Choroid plexus epithelial cell (primary cell): ENCODE measurements around the gene MYH3.

ENCODE experiments used
- DNase-seq: peaks from one replicate; pipeline ENCODE4 v3.0.0-alpha.2; 2010; ENCODE audit warnings: low read depth
- H3K4me3 ChIP-seq: 2 replicates; pipeline ENCODE4 v1.5.1; 2011; ENCODE audit warnings: low read depth, mild to moderate bottlenecking, control low read depth, low read length, moderate library complexity
- TF ChIP-seq, protein P1 (sequence below): conservative IDR thresholded peaks from 2 replicates; pipeline ENCODE4 v1.5.1; 2011; ENCODE audit warnings: low read depth, mild to moderate bottlenecking, control low read depth, inconsistent platforms, low read length, moderate library complexity

Gene MYH3

DNA sequence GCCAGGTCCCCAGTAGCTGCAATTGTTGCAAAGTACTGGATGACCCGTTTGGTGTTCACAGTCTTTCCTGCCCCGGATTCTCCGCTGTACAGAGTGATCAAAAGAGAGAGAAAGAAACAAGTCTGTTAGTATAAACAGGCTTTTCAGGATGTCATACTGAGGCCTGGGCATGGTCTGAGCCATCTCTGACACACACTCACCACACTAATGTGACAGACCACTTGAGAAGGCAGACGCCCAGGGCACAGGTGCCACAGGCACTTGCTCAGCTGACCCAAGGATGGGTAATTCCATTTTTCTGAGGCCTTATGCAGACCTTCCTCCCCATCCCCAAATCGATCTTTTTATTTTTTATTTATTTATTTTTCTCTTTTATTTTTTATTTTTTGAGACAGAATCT lies 7.5 kb downstream of the MYH3 start:
- DNase-seq, result no peak
- H3K4me3 ChIP-seq, result no peak overlapping the region
- TF ChIP-seq, protein P1, sequence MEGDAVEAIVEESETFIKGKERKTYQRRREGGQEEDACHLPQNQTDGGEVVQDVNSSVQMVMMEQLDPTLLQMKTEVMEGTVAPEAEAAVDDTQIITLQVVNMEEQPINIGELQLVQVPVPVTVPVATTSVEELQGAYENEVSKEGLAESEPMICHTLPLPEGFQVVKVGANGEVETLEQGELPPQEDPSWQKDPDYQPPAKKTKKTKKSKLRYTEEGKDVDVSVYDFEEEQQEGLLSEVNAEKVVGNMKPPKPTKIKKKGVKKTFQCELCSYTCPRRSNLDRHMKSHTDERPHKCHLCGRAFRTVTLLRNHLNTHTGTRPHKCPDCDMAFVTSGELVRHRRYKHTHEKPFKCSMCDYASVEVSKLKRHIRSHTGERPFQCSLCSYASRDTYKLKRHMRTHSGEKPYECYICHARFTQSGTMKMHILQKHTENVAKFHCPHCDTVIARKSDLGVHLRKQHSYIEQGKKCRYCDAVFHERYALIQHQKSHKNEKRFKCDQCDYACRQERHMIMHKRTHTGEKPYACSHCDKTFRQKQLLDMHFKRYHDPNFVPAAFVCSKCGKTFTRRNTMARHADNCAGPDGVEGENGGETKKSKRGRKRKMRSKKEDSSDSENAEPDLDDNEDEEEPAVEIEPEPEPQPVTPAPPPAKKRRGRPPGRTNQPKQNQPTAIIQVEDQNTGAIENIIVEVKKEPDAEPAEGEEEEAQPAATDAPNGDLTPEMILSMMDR, result no peak

DNA sequence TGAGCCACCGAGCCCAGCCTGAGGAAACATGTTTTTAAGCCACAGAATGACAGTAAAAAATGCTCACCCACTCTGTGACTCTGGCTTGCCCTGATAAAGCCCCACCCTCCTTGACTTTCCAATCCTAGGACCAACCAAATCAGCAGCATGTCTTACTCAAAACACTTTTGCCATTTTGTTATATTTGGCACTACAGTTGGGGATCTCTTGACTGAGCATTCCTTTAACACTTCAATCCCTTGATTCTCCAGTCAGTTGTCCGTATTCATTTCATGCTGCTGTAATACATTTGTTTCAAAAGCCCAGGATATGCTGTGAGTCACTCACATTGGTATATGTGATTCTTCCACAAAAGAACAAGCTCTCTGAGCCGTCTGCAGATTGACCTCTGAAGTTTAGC lies 8.2 kb downstream of the MYH3 start:
- DNase-seq, result peak; percentile 49
- TF ChIP-seq, protein P1, result no peak
- no peak overlapping the region for H3K4me3 ChIP-seq

DNA sequence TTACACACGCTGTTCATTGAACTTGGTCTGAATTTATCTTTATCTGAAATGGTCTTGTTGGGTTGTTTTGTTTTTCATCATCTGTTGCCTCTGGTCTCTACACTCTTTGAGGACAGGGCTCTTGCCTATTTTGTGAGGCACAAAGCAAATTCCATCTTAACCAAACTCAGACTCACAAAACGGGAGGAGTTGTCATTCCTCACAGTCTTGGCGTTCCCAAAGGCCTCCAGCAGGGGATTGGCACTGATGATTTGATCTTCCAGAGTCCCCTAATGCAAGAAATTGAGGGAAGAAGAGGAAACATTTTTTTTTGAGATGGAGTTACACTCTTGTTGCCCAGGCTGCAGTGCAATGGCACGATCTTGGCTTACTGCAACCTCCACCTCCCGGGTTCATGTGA lies 8.7 kb downstream of the MYH3 start:
- H3K4me3 ChIP-seq, result no peak overlapping the region
- DNase-seq, result no peak
- TF ChIP-seq, protein P1, result no peak

DNA sequence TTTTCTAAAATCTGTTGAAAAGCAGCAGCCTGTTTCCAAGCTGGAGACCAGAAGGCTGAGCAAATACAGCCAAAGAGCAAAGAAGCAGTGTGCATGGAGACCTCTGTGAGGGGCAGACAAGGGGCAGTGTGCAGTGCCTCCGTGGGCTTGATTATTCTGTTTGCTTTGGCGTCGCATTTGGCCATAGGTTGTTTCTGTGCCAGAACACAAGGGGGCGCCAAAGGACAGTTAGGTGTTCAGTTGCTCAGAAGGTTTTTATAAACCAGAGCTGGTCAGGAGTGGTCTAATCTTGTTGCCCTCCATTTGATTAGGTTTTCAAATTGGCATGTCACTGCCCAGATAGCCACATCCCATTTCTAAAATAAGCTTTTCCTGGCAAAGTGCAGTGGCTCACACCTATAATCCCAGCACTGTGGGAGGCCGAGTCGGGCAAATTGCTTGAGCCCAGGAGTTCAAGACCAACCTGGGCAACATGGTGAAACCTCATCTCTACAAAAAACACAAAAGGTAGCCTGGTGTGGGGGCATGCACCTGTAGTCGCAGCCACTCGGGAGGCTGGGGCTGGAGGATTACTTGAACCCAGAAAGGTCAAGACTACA lies 10.6 kb downstream of the MYH3 start:
- peak; percentile 87 for DNase-seq
- TF ChIP-seq, protein P1, result peak; percentile 94

DNA sequence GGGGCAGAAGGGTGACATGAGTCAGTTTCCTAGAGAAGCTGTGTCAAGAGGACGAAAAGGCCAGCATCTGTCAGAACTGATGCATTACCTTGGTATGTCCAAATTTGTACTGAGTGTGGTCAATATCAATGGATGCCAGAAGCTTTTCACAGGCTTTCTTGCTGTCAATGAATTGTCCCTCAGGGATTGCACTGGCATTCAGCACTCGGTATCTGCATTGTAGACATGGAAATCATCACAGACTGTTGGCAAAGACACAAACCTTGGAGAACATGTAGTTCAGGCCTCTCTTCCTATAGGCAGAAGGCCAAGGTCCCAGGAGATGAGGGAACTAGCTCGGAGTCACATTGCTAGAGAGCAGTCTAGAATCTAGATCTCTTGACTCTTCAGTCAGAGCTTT lies 16.6 kb downstream of the MYH3 start:
- no peak overlapping the region for H3K4me3 ChIP-seq
- TF ChIP-seq, protein P1, result no peak
- no peak for DNase-seq

More for the DNA sequence above, 10.6 kb downstream of the MYH3 start:
- H3K4me3 ChIP-seq, result no peak overlapping the region

DNA sequence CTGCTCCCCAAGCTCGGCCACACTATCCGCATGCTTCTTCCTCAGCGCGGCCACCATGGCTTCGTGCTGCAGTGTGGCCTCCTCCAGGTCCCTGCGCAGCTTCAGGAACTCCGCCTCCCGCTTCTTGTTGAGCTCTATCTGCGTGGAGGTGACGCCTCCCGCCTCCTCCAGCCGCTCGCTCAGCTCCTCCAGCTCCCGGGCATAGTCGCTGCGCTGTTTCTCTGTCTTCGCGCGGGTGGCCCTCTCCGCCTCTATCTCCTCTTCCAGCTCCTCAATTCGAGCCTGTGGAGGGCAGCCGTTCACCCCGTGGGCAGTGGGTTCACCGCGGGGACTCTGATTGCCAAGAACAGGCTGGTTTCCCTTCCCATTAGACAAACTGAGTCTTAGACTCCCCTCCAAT lies 19.0 kb downstream of the MYH3 start:
- TF ChIP-seq, protein P1, result no peak
- DNase-seq, result no peak
- no peak overlapping the region for H3K4me3 ChIP-seq

DNA sequence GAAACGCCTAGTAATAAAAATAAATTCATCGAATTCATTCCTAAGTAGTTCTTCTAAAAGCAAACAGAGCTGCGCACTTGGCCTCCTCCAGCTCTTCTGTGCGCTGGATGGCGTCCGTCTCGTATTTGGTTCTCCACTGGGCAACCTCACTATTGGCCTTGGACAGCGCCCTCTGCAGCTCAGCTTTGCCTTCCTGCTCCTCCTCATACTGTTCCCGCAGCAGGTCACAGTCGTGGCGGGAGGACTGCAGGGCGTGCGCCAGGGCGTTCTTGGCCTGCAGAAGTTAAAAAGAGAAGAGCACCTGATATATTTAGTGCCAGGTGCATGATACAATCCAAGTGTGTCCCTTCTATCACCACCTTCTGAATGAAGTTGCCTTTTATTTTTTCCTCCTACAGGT lies 21.8 kb downstream of the MYH3 start:
- DNase-seq, result no peak
- no peak overlapping the region for H3K4me3 ChIP-seq
- TF ChIP-seq, protein P1, result peak; percentile 13
